Measurements from ENCODE around the gene QPCT. TPM values are rescaled to one million over a fixed set of nuclear protein-coding genes. Genes with fewer than 3 reads are reported as not detected.

The QPCT gene
- total RNA-seq, 2 experiments from 2014 or later: 3.5 to 52.6 TPM

- H3K79me2 ChIP-seq (ENCODE audit: insufficient read depth, low read depth, low read length): no peaks in the 10 kb centered on the region
- H3K4me3 ChIP-seq (ENCODE audit: low read depth, low read length, poor library complexity, severe bottlenecking): no peak overlapping the region
- H3K9me2 ChIP-seq (ENCODE audit: insufficient read depth, low read length): no peaks in the 10 kb centered on the region
- no peaks in the 10 kb centered on the region for H4K20me1 ChIP-seq (ENCODE audit: insufficient read depth, low read length)
- no peak overlapping the region; the same call in 1 of the 2 replicates for H2AFZ ChIP-seq (ENCODE audit: low read length)
- no peaks in the 10 kb centered on the region for H3K36me3 ChIP-seq (ENCODE audit: insufficient read depth, low read length)
- intact Hi-C loops (cut with micrococcal nuclease; ENCODE audit: unreplicated experiment): loop anchor here (2.0 to 5.0 kb wide), 6 partner anchors 45 to 281 kb away; partner anchors contain the start of genes CDC42EP3, CEBPZ and NDUFAF7
- no TSS peak for BruUV-seq (replicated peaks)
- DNase-seq (ENCODE audit: low spot score): no peak
- H3K27ac ChIP-seq (ENCODE audit: low read depth, low read length, poor library complexity, severe bottlenecking): peak overlapping the region; percentile 80
- H3K4me2 ChIP-seq (ENCODE audit: low read length): peak overlapping the region; percentile 65
- CTCF ChIA-PET (ENCODE audit: unreplicated experiment): interaction anchor here (0.7 to 3.3 kb wide), 2 partner anchors 14 to 263 kb away, joined by 4 to 37 read pairs; no protein-coding TSS in a partner anchor
- H3K4me1 ChIP-seq (ENCODE audit: insufficient read depth, low read length, poor library complexity, severe bottlenecking): peaks cover 83% of the 10 kb centered on the region
- H3K9me3 ChIP-seq (ENCODE audit: low read length): no peaks in the 10 kb centered on the region
- no peak for TF ChIP-seq EZH2phosphoT487 (IDR thresholded peaks at IDR 0.05; ENCODE audit: borderline replicate concordance, low read depth, low read length)
- no peak for TF ChIP-seq CTCF (conservative IDR thresholded peaks at IDR 0.05; ENCODE audit: low read length)
- POLR2A ChIA-PET: interaction anchor here (0.9 to 7.2 kb wide), 8 partner anchors 9 to 80 kb away, joined by 3 to 158 read pairs (median 5); no protein-coding TSS in a partner anchor
These were observed 47.3 kb downstream of the QPCT start for GRCh38 chr2:37391711-37392110.

GRCh38 chr2:37392428-37392827 is 48.0 kb downstream of the QPCT start:
- Histone ChIP-seq H3K4me3 (ENCODE audit: low read depth, low read length, poor library complexity, severe bottlenecking) (no peak overlapping the region), H3K79me2 (ENCODE audit: insufficient read depth, low read depth, low read length) (no peaks in the 10 kb centered on the region), H3K36me3 (ENCODE audit: insufficient read depth, low read length) (no peaks in the 10 kb centered on the region), H3K4me1 (ENCODE audit: insufficient read depth, low read length, poor library complexity, severe bottlenecking) (peaks cover 84% of the 10 kb centered on the region), H3K9me2 (ENCODE audit: insufficient read depth, low read length) (no peaks in the 10 kb centered on the region), H4K20me1 (ENCODE audit: insufficient read depth, low read length) (no peaks in the 10 kb centered on the region), H3K4me2 (ENCODE audit: low read length) (no peak overlapping the region), H3K27ac (ENCODE audit: low read depth, low read length, poor library complexity, severe bottlenecking) (no peak overlapping the region), H2AFZ (ENCODE audit: low read length) (no peak overlapping the region), H3K9me3 (ENCODE audit: low read length) (no peaks in the 10 kb centered on the region)
- ChIA-PET POLR2A (no interaction called here), CTCF (ENCODE audit: unreplicated experiment) (no interaction called here)
- DNase-seq (ENCODE audit: low spot score): no peak
- BruUV-seq (replicated peaks): no TSS peak
- TF ChIP-seq CTCF (conservative IDR thresholded peaks at IDR 0.05; ENCODE audit: low read length): no peak
- TF ChIP-seq EZH2phosphoT487 (IDR thresholded peaks at IDR 0.05; ENCODE audit: borderline replicate concordance, low read depth, low read length): no peak
- intact Hi-C loops (cut with micrococcal nuclease; ENCODE audit: unreplicated experiment): loop anchor here (5.0 kb wide), 4 partner anchors 160 to 280 kb away; partner anchors contain the start of genes CDC42EP3, CEBPZ and NDUFAF7

GRCh38 chr2:37394263-37394662 is 49.8 kb downstream of the QPCT start:
- H3K36me3 ChIP-seq (ENCODE audit: insufficient read depth, low read length): no peaks in the 10 kb centered on the region
- no peak overlapping the region for H2AFZ ChIP-seq (ENCODE audit: low read length)
- no peaks in the 10 kb centered on the region for H4K20me1 ChIP-seq (ENCODE audit: insufficient read depth, low read length)
- no peak overlapping the region for H3K4me3 ChIP-seq (ENCODE audit: low read depth, low read length, poor library complexity, severe bottlenecking)
- BruUV-seq (replicated peaks): no TSS peak
- no peaks in the 10 kb centered on the region for H3K9me2 ChIP-seq (ENCODE audit: insufficient read depth, low read length)
- TF ChIP-seq CTCF (conservative IDR thresholded peaks at IDR 0.05; ENCODE audit: low read length) (no peak), EZH2phosphoT487 (IDR thresholded peaks at IDR 0.05; ENCODE audit: borderline replicate concordance, low read depth, low read length) (no peak)
- H3K9me3 ChIP-seq (ENCODE audit: low read length): no peaks in the 10 kb centered on the region
- no peak overlapping the region for H3K4me2 ChIP-seq (ENCODE audit: low read length)
- ChIA-PET POLR2A (interaction anchor here (0.6 to 1.6 kb wide), 2 partner anchors 18 to 1022 kb away, joined by 3 to 8 read pairs; no protein-coding TSS in a partner anchor), CTCF (ENCODE audit: unreplicated experiment) (no interaction called here)
- no peak for DNase-seq (ENCODE audit: low spot score)
- intact Hi-C loops (cut with micrococcal nuclease; ENCODE audit: unreplicated experiment): loop anchor here (5.0 kb wide), 4 partner anchors 162 to 278 kb away; partner anchors contain the start of genes CDC42EP3, CEBPZ and NDUFAF7
- peaks cover 69% of the 10 kb centered on the region for H3K4me1 ChIP-seq (ENCODE audit: insufficient read depth, low read length, poor library complexity, severe bottlenecking)
- H3K27ac ChIP-seq (ENCODE audit: low read depth, low read length, poor library complexity, severe bottlenecking): no peak overlapping the region
- H3K79me2 ChIP-seq (ENCODE audit: insufficient read depth, low read depth, low read length): no peaks in the 10 kb centered on the region
